Kidney (tissue), 14 donors: ENCODE data around the gene ITPR1. TPM values are rescaled to one million over a fixed set of nuclear protein-coding genes. Genes with fewer than 3 reads are reported as not detected.

ENCODE experiments used
- DNase-seq, 5 donors: peaks; one replicate each; pipeline ENCODE4 v3.0.0-alpha.2; 2013 to 2020
- FAIRE-seq: peaks from 2 replicates; lab custom pipeline; 2012; peaks lifted over from hg19 to GRCh38; lab: Jason Lieb, UNC
- H3K27ac ChIP-seq, 2 donors: one replicate each; pipeline ENCODE4 v1.7.0; 2013; ENCODE audit warnings: low read depth in 2 of 2, low read length in 2 of 2, inconsistent platforms in 1 of 2
- H3K27me3 ChIP-seq: one replicate; pipeline ENCODE4 v1.7.1; 2013; ENCODE audit warnings: low read length, inconsistent platforms; ENCODE audit not compliant: control insufficient read depth, insufficient read depth
- H3K36me3 ChIP-seq, 3 donors: one replicate each; pipeline versions ENCODE4 v1.7.0 to v1.7.1; 2013; ENCODE audit warnings: low read length in 3 of 3, control low read depth in 1 of 3, inconsistent platforms in 1 of 3; ENCODE audit not compliant: insufficient read depth in 3 of 3, control insufficient read depth in 2 of 3
- H3K4me1 ChIP-seq, 3 donors: one replicate each; pipeline versions ENCODE4 v1.7.0 to v1.7.1; 2013; ENCODE audit warnings: low read length in 3 of 3, inconsistent platforms in 1 of 3, low read depth in 1 of 3; ENCODE audit not compliant: control insufficient read depth in 2 of 3, insufficient read depth in 2 of 3
- H3K4me3 ChIP-seq, 3 donors: one replicate each; pipeline versions ENCODE4 v1.7.0 to v1.8.1; 2013; ENCODE audit warnings: low read length in 3 of 3, control low read depth in 1 of 3, inconsistent platforms in 1 of 3
- H3K9ac ChIP-seq, 3 donors: one replicate each; pipeline versions ENCODE4 v1.7.0 to v1.7.1; 2013; ENCODE audit warnings: low read length in 3 of 3, control low read depth in 1 of 3, inconsistent platforms in 1 of 3
- H3K9me3 ChIP-seq, 3 donors: one replicate each; pipeline versions ENCODE4 v1.7.0 to v1.7.1; 2013; ENCODE audit warnings: low read length in 3 of 3, control low read depth in 1 of 3, inconsistent platforms in 1 of 3; ENCODE audit not compliant: control insufficient read depth in 2 of 3, insufficient read depth in 1 of 3
- CTCF ChIP-seq: IDR thresholded peaks from 3 replicates; pipeline ENCODE4 v1.5.1; 2012; ENCODE audit warnings: mild to moderate bottlenecking, moderate library complexity, borderline replicate concordance; ENCODE audit not compliant: insufficient read depth; ENCODE audit errors: extremely low read depth
- intact Hi-C: fragments of 100-400 bp; cut with DNase I; formaldehyde crosslinking; loops from one replicate; pipeline ENCODE4 v1.11.1; 2022
- polyA plus RNA-seq: library from polyadenylated mRNA; stranded (reverse); fragments of 350-450 nt; fragmentation: Illumina TruSeq; extraction: RNeasy Lipid Tissue Mini Kit (QIAGEN cat#74804); gene quantifications from one replicate; pipeline ENCODE4 v1.2.3, GENCODE V29; 2014; ENCODE audit warnings: low read depth, low replicate concordance; ENCODE audit not compliant: insufficient read depth
- total RNA-seq: library from RNA; stranded (reverse); fragmentation: NEBNext Ultra II Directional; extraction: Animal tissue kit (Norgen Biotek cat#: 25700); gene quantifications from one replicate; pipeline ENCODE4 v1.2.1, GENCODE V29; 2021
- donor health status: control.
- donor health status: control.
- donor health status: control.
- donor health status: control.
- donor health status: control.
- donor health status: DM: yes; HTN: yes; CAD: no.
- donor health status: Normal renal cell carcinoma (clear cell type).

Gene ITPR1
- total and polyA plus RNA-seq, 2 donors from 2014 or later = 30.2 to 81.2 TPM

GRCh38 chr3:4687596-4687995 lies 194.4 kb downstream of the ITPR1 start:
- H3K27ac ChIP-seq = no peak overlapping the region
- H3K9ac ChIP-seq = no peak overlapping the region
- peaks cover 10 to 31% (median 29%) of the 10 kb centered on the region in 3 donors for H3K36me3 ChIP-seq
- H3K4me3 ChIP-seq = no peak overlapping the region
- no peak for TF ChIP-seq CTCF
- H3K27me3 ChIP-seq = no peaks in the 10 kb centered on the region
- FAIRE-seq (no peak), DNase-seq (no peak)
- peaks cover 0 to 2% (median 0%) of the 10 kb centered on the region in 3 donors for H3K9me3 ChIP-seq
- peaks cover 0 to 2% (median 0%) of the 10 kb centered on the region in 3 donors for H3K4me1 ChIP-seq
- intact Hi-C loops = no loop called here

GRCh38 chr3:4688411-4688810 lies 195.3 kb downstream of the ITPR1 start:
- Histone ChIP-seq H3K36me3 (peaks cover 7 to 32% (median 23%) of the 10 kb centered on the region in 3 donors), H3K27ac (no peak overlapping the region)

GRCh38 chr3:4689021-4689420 lies 195.9 kb downstream of the ITPR1 start:
- intact Hi-C loops = no loop called here
- Histone ChIP-seq H3K36me3 (peaks cover 7 to 34% (median 24%) of the 10 kb centered on the region in 3 donors), H3K4me1 (peaks cover 0 to 2% (median 0%) of the 10 kb centered on the region in 3 donors), H3K27ac (no peak overlapping the region), H3K27me3 (no peaks in the 10 kb centered on the region), H3K4me3 (no peak overlapping the region), H3K9me3 (peaks cover 0 to 2% (median 0%) of the 10 kb centered on the region in 3 donors), H3K9ac (no peak overlapping the region)
- TF ChIP-seq CTCF = no peak
- DNase-seq (no peak), FAIRE-seq (no peak)

More at GRCh38 chr3:4688411-4688810, 195.3 kb downstream of the ITPR1 start:
- Histone ChIP-seq H3K27me3 (no peaks in the 10 kb centered on the region), H3K4me1 (peaks cover 0 to 2% (median 0%) of the 10 kb centered on the region in 3 donors), H3K9me3 (peaks cover 0 to 2% (median 0%) of the 10 kb centered on the region in 3 donors), H3K9ac (no peak overlapping the region), H3K4me3 (no peak overlapping the region)
- DNase-seq (no peak), FAIRE-seq (no peak)
- intact Hi-C loops = no loop called here
- TF ChIP-seq CTCF = no peak

GRCh38 chr3:4690277-4690676 lies 197.1 kb downstream of the ITPR1 start:
- intact Hi-C loops = no loop called here
- TF ChIP-seq CTCF = no peak

More at GRCh38 chr3:4690277-4690676, 197.1 kb downstream of the ITPR1 start:
- Histone ChIP-seq H3K4me3 (no peak overlapping the region), H3K9me3 (peaks cover 0 to 2% (median 0%) of the 10 kb centered on the region in 3 donors), H3K27me3 (no peaks in the 10 kb centered on the region), H3K27ac (no peak overlapping the region), H3K9ac (no peak overlapping the region), H3K36me3 (peaks cover 6 to 30% (median 14%) of the 10 kb centered on the region in 3 donors), H3K4me1 (peaks cover 0 to 2% (median 0%) of the 10 kb centered on the region in 3 donors)
- DNase-seq = no peak
- FAIRE-seq = no peak
